Measurements from ENCODE around the gene DUSP11.

DUSP11 gene

GRCh38 chr2:73779467-73780236 is at the start of gene DUSP11:
Gene DUSP11, minus strand, starts transcription at chr2:73780103. Its CDS starts 129 bp downstream, at chr2:73779974.
- H3K4me1 Mint-ChIP-seq (ENCODE audit: low read depth): peaks cover 37% of the 10 kb centered on the region
- peak within 1 kb of the TSS; percentile 99 for H3K4me3 Mint-ChIP-seq
- no peaks in the 10 kb centered on the region for H3K9me3 Mint-ChIP-seq
- H3K27ac Mint-ChIP-seq: peak within 1 kb of the TSS; percentile 99
- peak; percentile 97 for DNase-seq
- peaks cover 2% of the 10 kb centered on the region for H3K27me3 Mint-ChIP-seq
- H3K36me3 Mint-ChIP-seq (ENCODE audit: low read depth): peaks cover 41% of the 10 kb centered on the region

- Mint-ChIP-seq H3K36me3 (ENCODE audit: low read depth) (peaks cover 38% of the 10 kb centered on the region), H3K4me3 (peak within 1 kb of the TSS; percentile 96), H3K4me1 (ENCODE audit: low read depth) (peaks cover 63% of the 10 kb centered on the region), H3K27me3 (no peaks in the 10 kb centered on the region), H3K9me3 (no peaks in the 10 kb centered on the region), H3K27ac (peak within 1 kb of the TSS; percentile 98)
- DNase-seq: peak; percentile 91
Observed at GRCh38 chr2:73828818-73829570, 49.1 kb upstream of the DUSP11 start, which contains the start of gene STAMBP. Gene STAMBP, plus strand, starts transcription at chr2:73828961. Its CDS starts 1,896 bp downstream, at chr2:73830857.

GRCh38 chr2:73828389-73828817 is 48.5 kb upstream of the DUSP11 start:
- no peaks in the 10 kb centered on the region for H3K9me3 Mint-ChIP-seq
- peak overlapping the region; percentile 98 for H3K27ac Mint-ChIP-seq
- peaks cover 32% of the 10 kb centered on the region for H3K36me3 Mint-ChIP-seq (ENCODE audit: low read depth)
- peak overlapping the region; percentile 96 for H3K4me3 Mint-ChIP-seq
- no peaks in the 10 kb centered on the region for H3K27me3 Mint-ChIP-seq
- H3K4me1 Mint-ChIP-seq (ENCODE audit: low read depth): peaks cover 60% of the 10 kb centered on the region
- DNase-seq: no peak

GRCh38 chr2:73827660-73828388 is 47.9 kb upstream of the DUSP11 start:
- peak overlapping the region; percentile 98 for H3K27ac Mint-ChIP-seq

GRCh38 chr2:73827018-73827417 is 47.1 kb upstream of the DUSP11 start:
- Mint-ChIP-seq H3K4me1 (ENCODE audit: low read depth) (peaks cover 60% of the 10 kb centered on the region), H3K27ac (no peak overlapping the region), H3K27me3 (no peaks in the 10 kb centered on the region), H3K36me3 (ENCODE audit: low read depth) (peaks cover 19% of the 10 kb centered on the region), H3K4me3 (peak overlapping the region; percentile 96), H3K9me3 (no peaks in the 10 kb centered on the region)
- DNase-seq: no peak

More at GRCh38 chr2:73827660-73828388, 47.9 kb upstream of the DUSP11 start:
- peaks cover 60% of the 10 kb centered on the region for H3K4me1 Mint-ChIP-seq (ENCODE audit: low read depth)
- peak overlapping the region; percentile 96 for H3K4me3 Mint-ChIP-seq
- H3K9me3 Mint-ChIP-seq: no peaks in the 10 kb centered on the region
- H3K36me3 Mint-ChIP-seq (ENCODE audit: low read depth): peaks cover 27% of the 10 kb centered on the region
- no peak for DNase-seq
- H3K27me3 Mint-ChIP-seq: no peaks in the 10 kb centered on the region

- no peak for DNase-seq
- Mint-ChIP-seq H3K27ac (peak overlapping the region; percentile 4), H3K4me3 (no peak overlapping the region), H3K9me3 (no peaks in the 10 kb centered on the region), H3K36me3 (ENCODE audit: low read depth) (peaks cover 12% of the 10 kb centered on the region), H3K27me3 (no peaks in the 10 kb centered on the region), H3K4me1 (ENCODE audit: low read depth) (peaks cover 60% of the 10 kb centered on the region)
Observed at GRCh38 chr2:73825408-73825807, 45.5 kb upstream of the DUSP11 start.

- Mint-ChIP-seq H3K27me3 (no peaks in the 10 kb centered on the region), H3K36me3 (ENCODE audit: low read depth) (peaks cover 5% of the 10 kb centered on the region), H3K4me3 (no peak overlapping the region), H3K9me3 (no peaks in the 10 kb centered on the region), H3K4me1 (ENCODE audit: low read depth) (peaks cover 48% of the 10 kb centered on the region), H3K27ac (no peak overlapping the region)
- no peak for DNase-seq
Observed at GRCh38 chr2:73823916-73824523, 44.1 kb upstream of the DUSP11 start.

GRCh38 chr2:73823416-73823815 is 43.5 kb upstream of the DUSP11 start:
- Mint-ChIP-seq H3K4me1 (ENCODE audit: low read depth) (peaks cover 45% of the 10 kb centered on the region), H3K27ac (no peak overlapping the region), H3K9me3 (no peaks in the 10 kb centered on the region), H3K27me3 (no peaks in the 10 kb centered on the region), H3K4me3 (no peak overlapping the region), H3K36me3 (ENCODE audit: low read depth) (no peaks in the 10 kb centered on the region)
- DNase-seq: no peak

- DNase-seq: no peak
- Mint-ChIP-seq H3K27ac (no peak overlapping the region), H3K4me3 (no peak overlapping the region), H3K9me3 (no peaks in the 10 kb centered on the region), H3K36me3 (ENCODE audit: low read depth) (no peaks in the 10 kb centered on the region), H3K4me1 (ENCODE audit: low read depth) (peaks cover 42% of the 10 kb centered on the region), H3K27me3 (no peaks in the 10 kb centered on the region)
Observed at GRCh38 chr2:73822991-73823390, 43.1 kb upstream of the DUSP11 start.

GRCh38 chr2:73822276-73822675 is 42.4 kb upstream of the DUSP11 start:
- H3K27me3 Mint-ChIP-seq: no peaks in the 10 kb centered on the region
- DNase-seq: no peak
- H3K36me3 Mint-ChIP-seq (ENCODE audit: low read depth): no peaks in the 10 kb centered on the region
- peaks cover 35% of the 10 kb centered on the region for H3K4me1 Mint-ChIP-seq (ENCODE audit: low read depth)
- no peak overlapping the region for H3K4me3 Mint-ChIP-seq
- no peaks in the 10 kb centered on the region for H3K9me3 Mint-ChIP-seq
- peak overlapping the region; percentile 48 for H3K27ac Mint-ChIP-seq

GRCh38 chr2:73821669-73822068 is 41.8 kb upstream of the DUSP11 start:
- Mint-ChIP-seq H3K27ac (peak overlapping the region; percentile 22), H3K27me3 (no peaks in the 10 kb centered on the region), H3K4me3 (no peak overlapping the region), H3K9me3 (no peaks in the 10 kb centered on the region), H3K4me1 (ENCODE audit: low read depth) (peaks cover 31% of the 10 kb centered on the region), H3K36me3 (ENCODE audit: low read depth) (no peaks in the 10 kb centered on the region)
- no peak for DNase-seq

GRCh38 chr2:73821227-73821626 is 41.3 kb upstream of the DUSP11 start:
- no peak overlapping the region for H3K4me3 Mint-ChIP-seq
- no peaks in the 10 kb centered on the region for H3K36me3 Mint-ChIP-seq (ENCODE audit: low read depth)
- no peak for DNase-seq
- H3K27ac Mint-ChIP-seq: peak overlapping the region; percentile 58
- no peaks in the 10 kb centered on the region for H3K9me3 Mint-ChIP-seq
- H3K27me3 Mint-ChIP-seq: no peaks in the 10 kb centered on the region
- H3K4me1 Mint-ChIP-seq (ENCODE audit: low read depth): peaks cover 31% of the 10 kb centered on the region

- no peak overlapping the region for H3K27ac Mint-ChIP-seq
- H3K4me3 Mint-ChIP-seq: no peak overlapping the region
- H3K27me3 Mint-ChIP-seq: peaks cover 6% of the 10 kb centered on the region
- H3K36me3 Mint-ChIP-seq (ENCODE audit: low read depth): no peaks in the 10 kb centered on the region
- DNase-seq: no peak
- H3K4me1 Mint-ChIP-seq (ENCODE audit: low read depth): peaks cover 27% of the 10 kb centered on the region
- H3K9me3 Mint-ChIP-seq: no peaks in the 10 kb centered on the region
Observed at GRCh38 chr2:73818296-73818695, 38.4 kb upstream of the DUSP11 start.

GRCh38 chr2:73812635-73813034 is 32.7 kb upstream of the DUSP11 start:
- no peaks in the 10 kb centered on the region for H3K36me3 Mint-ChIP-seq (ENCODE audit: low read depth)
- DNase-seq: no peak
- H3K4me1 Mint-ChIP-seq (ENCODE audit: low read depth): no peaks in the 10 kb centered on the region
- no peak overlapping the region for H3K4me3 Mint-ChIP-seq
- no peak overlapping the region for H3K27ac Mint-ChIP-seq
- peaks cover 9% of the 10 kb centered on the region for H3K27me3 Mint-ChIP-seq
- H3K9me3 Mint-ChIP-seq: no peaks in the 10 kb centered on the region
